Neural progenitor cell (in vitro differentiated cells): ENCODE measurements around the gene IGSF21. TPM values are rescaled to one million over a fixed set of nuclear protein-coding genes. Genes with fewer than 3 reads are reported as not detected.

Source experiments
- DNase-seq: peaks from one replicate; pipeline ENCODE4 v3.0.0-alpha.2; 2016; ENCODE audit warnings: low spot score
- H2AFZ ChIP-seq: fragments of 200-600 bp; sonication (generic); replicated peaks from 2 replicates; pipeline ENCODE4 v1.6.1; 2016; ENCODE audit warnings: antibody characterized with exemption
- H3F3A ChIP-seq: fragments of 200-600 bp; sonication (generic); 2 replicates; pipeline ENCODE4 v1.6.1; 2016; ENCODE audit warnings: antibody characterized with exemption, low read depth
- H3K27ac ChIP-seq: fragments of 200-600 bp; sonication (generic); 2 replicates; pipeline ENCODE4 v1.5.1; 2016; ENCODE audit warnings: mild to moderate bottlenecking
- H3K27me3 ChIP-seq: fragments of 200-600 bp; sonication (generic); 2 replicates; pipeline ENCODE4 v1.6.1; 2016; ENCODE audit warnings: mild to moderate bottlenecking, moderate library complexity
- H3K36me3 ChIP-seq: fragments of 200-600 bp; sonication (generic); 2 replicates; pipeline ENCODE4 v1.5.1; 2016
- H3K4me1 ChIP-seq: fragments of 200-600 bp; sonication (generic); 2 replicates; pipeline ENCODE4 v1.6.1; 2016; ENCODE audit warnings: mixed run types
- H3K4me2 ChIP-seq: fragments of 200-600 bp; sonication (generic); 2 replicates; pipeline ENCODE4 v1.6.1; 2016
- H3K4me3 ChIP-seq: fragments of 200-600 bp; sonication (generic); 2 replicates; pipeline ENCODE4 v1.5.1; 2016
- H3K79me2 ChIP-seq: fragments of 200-600 bp; sonication (generic); 2 replicates; pipeline ENCODE4 v1.6.1; 2016; ENCODE audit warnings: low read depth
- H3K9ac ChIP-seq: fragments of 200-600 bp; sonication (generic); 2 replicates; pipeline ENCODE4 v1.6.1; 2016
- H3K9me3 ChIP-seq: fragments of 200-600 bp; sonication (generic); 2 replicates; pipeline ENCODE4 v1.5.1; 2016; ENCODE audit warnings: low read depth
- H4K20me1 ChIP-seq: fragments of 200-600 bp; sonication (generic); 2 replicates; pipeline ENCODE4 v1.6.1; 2016; ENCODE audit warnings: low read depth
- H3K27ac Mint-ChIP-seq: 3 replicates; pipeline ENCODE4 v1.8.0; 2021; ENCODE audit warnings: mixed read lengths
- H3K27me3 Mint-ChIP-seq: 2 replicates; pipeline ENCODE4 v1.8.0; 2022; ENCODE audit warnings: low read depth, mild to moderate bottlenecking, inconsistent platforms, moderate library complexity, mixed read lengths; ENCODE audit not compliant: insufficient read depth
- H3K36me3 Mint-ChIP-seq: 3 replicates; pipeline ENCODE4 v1.8.0; 2021; ENCODE audit warnings: mixed read lengths
- H3K4me1 Mint-ChIP-seq: 3 replicates; pipeline ENCODE4 v1.8.0; 2021; ENCODE audit warnings: mixed read lengths
- H3K4me3 Mint-ChIP-seq: 3 replicates; pipeline ENCODE4 v1.8.0; 2021; ENCODE audit warnings: mild to moderate bottlenecking, moderate library complexity, mixed read lengths
- H3K9me3 Mint-ChIP-seq: 3 replicates; pipeline ENCODE4 v1.8.0; 2020; ENCODE audit warnings: mixed read lengths
- EZH2 ChIP-seq: fragments of 200-600 bp; sonication (generic); IDR thresholded peaks from 2 replicates; pipeline ENCODE4 v1.6.1; 2017; ENCODE audit warnings: antibody characterized with exemption, mild to moderate bottlenecking, moderate library complexity
- EZH2phosphoT487 ChIP-seq: fragments of 200-600 bp; sonication (generic); IDR thresholded peaks from 2 replicates; pipeline ENCODE4 v1.6.1; 2017; ENCODE audit warnings: antibody characterized with exemption
- total RNA-seq: library from RNA; depleted of rRNA; stranded (reverse); fragments of >200 nt; gene quantifications from 2 replicates; pipeline ENCODE4 v1.2.3, GENCODE V29; 2015; ENCODE audit warnings: low replicate concordance
- TF ChIP-seq, protein P1 (sequence below): fragments of 200-600 bp; sonication (generic); IDR thresholded peaks from 2 replicates; pipeline ENCODE4 v1.5.1; 2017; ENCODE audit warnings: antibody characterized with exemption, mild to moderate bottlenecking

The IGSF21 gene
- total RNA-seq, 1 donor from 2014 or later: 1.7 TPM

DNA sequence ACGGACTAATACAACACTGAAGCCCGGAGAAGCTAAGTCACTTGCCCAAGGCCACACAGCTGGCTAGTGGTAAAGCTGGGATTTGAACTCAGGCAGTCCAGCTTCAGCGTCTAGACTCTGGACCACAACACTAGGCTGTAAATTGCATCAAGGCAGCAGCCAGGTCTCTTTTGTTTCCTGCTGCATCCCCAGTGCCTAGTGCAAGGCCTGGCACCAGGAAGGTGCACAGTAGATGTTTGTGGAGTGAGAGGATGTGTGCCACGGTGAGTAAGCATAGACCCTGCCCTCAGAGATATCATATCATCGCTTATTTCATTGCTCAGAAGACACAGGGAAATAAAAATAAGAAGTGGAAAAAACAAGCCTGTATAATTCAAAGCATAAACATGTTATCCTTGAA, 40.9 kb downstream of the IGSF21 start:
- no peak overlapping the region for H3K27ac ChIP-seq
- no peak overlapping the region for H3K4me3 Mint-ChIP-seq
- peaks cover 4% of the 10 kb centered on the region for H3K27me3 Mint-ChIP-seq
- H3K4me1 Mint-ChIP-seq: peaks cover 17% of the 10 kb centered on the region
- no peak overlapping the region for H2AFZ ChIP-seq
- H3K9ac ChIP-seq: no peak overlapping the region
- no peak for TF ChIP-seq EZH2phosphoT487
- TF ChIP-seq EZH2: no peak
- TF ChIP-seq, protein P1, sequence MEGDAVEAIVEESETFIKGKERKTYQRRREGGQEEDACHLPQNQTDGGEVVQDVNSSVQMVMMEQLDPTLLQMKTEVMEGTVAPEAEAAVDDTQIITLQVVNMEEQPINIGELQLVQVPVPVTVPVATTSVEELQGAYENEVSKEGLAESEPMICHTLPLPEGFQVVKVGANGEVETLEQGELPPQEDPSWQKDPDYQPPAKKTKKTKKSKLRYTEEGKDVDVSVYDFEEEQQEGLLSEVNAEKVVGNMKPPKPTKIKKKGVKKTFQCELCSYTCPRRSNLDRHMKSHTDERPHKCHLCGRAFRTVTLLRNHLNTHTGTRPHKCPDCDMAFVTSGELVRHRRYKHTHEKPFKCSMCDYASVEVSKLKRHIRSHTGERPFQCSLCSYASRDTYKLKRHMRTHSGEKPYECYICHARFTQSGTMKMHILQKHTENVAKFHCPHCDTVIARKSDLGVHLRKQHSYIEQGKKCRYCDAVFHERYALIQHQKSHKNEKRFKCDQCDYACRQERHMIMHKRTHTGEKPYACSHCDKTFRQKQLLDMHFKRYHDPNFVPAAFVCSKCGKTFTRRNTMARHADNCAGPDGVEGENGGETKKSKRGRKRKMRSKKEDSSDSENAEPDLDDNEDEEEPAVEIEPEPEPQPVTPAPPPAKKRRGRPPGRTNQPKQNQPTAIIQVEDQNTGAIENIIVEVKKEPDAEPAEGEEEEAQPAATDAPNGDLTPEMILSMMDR: no peak
- no peaks in the 10 kb centered on the region for H3K4me1 ChIP-seq
- peak overlapping the region; percentile 39 for H3K27ac Mint-ChIP-seq
- no peaks in the 10 kb centered on the region for H3K9me3 Mint-ChIP-seq
- DNase-seq: no peak
- no peaks in the 10 kb centered on the region for H3K79me2 ChIP-seq
- H3K36me3 ChIP-seq: no peaks in the 10 kb centered on the region
- H3F3A ChIP-seq: no peaks in the 10 kb centered on the region
- H4K20me1 ChIP-seq: no peaks in the 10 kb centered on the region
- H3K4me3 ChIP-seq: no peak overlapping the region
- H3K27me3 ChIP-seq: no peaks in the 10 kb centered on the region
- no peak overlapping the region for H3K4me2 ChIP-seq
- H3K9me3 ChIP-seq: no peaks in the 10 kb centered on the region
- H3K36me3 Mint-ChIP-seq: no peaks in the 10 kb centered on the region

DNA sequence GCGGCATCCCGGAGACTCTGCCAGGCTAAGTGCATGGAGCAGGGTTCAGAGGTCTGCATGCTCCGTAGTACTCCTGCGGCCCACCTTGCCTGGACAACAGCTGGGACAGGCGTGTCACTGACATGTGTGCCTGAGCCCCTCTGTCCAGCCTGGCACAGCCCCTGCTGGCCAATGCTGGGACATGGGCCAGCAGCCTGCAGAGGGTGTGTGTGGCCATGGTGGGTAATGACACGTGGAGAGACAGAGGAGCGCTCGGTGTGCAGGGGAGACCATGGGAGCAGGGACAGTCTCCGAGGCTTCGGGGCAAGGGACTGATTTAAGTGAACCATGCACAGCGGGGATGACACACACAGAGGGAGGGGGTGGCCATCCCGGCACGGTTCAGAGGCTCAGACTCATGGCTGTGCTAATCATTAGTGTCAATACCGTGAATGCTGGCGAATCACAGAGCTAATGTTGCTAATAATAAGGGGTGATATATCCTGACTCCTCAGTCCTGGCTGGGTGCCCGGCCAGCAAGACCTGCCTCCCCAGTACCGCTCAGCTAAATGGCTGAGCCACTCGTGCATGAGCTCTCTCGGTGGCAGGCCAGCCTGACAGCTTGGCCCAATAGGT, 41.5 kb downstream of the IGSF21 start:
- Mint-ChIP-seq H3K27me3 (peaks cover 6% of the 10 kb centered on the region), H3K4me3 (no peak overlapping the region), H3K36me3 (no peaks in the 10 kb centered on the region), H3K9me3 (no peaks in the 10 kb centered on the region), H3K27ac (no peak overlapping the region), H3K4me1 (peaks cover 18% of the 10 kb centered on the region)
- Histone ChIP-seq H3K4me3 (no peak overlapping the region), H3K9ac (no peak overlapping the region), H3K9me3 (no peaks in the 10 kb centered on the region), H3K79me2 (no peaks in the 10 kb centered on the region), H3F3A (no peaks in the 10 kb centered on the region), H3K27ac (no peak overlapping the region), H3K36me3 (no peaks in the 10 kb centered on the region), H3K4me1 (peaks cover under 1% of the 10 kb centered on the region), H3K27me3 (no peaks in the 10 kb centered on the region), H3K4me2 (no peak overlapping the region), H2AFZ (no peak overlapping the region), H4K20me1 (no peaks in the 10 kb centered on the region)
- peak; percentile 53 for DNase-seq
- TF ChIP-seq EZH2 (no peak), EZH2phosphoT487 (no peak)
- TF ChIP-seq, protein P1: peak; percentile 50

DNA sequence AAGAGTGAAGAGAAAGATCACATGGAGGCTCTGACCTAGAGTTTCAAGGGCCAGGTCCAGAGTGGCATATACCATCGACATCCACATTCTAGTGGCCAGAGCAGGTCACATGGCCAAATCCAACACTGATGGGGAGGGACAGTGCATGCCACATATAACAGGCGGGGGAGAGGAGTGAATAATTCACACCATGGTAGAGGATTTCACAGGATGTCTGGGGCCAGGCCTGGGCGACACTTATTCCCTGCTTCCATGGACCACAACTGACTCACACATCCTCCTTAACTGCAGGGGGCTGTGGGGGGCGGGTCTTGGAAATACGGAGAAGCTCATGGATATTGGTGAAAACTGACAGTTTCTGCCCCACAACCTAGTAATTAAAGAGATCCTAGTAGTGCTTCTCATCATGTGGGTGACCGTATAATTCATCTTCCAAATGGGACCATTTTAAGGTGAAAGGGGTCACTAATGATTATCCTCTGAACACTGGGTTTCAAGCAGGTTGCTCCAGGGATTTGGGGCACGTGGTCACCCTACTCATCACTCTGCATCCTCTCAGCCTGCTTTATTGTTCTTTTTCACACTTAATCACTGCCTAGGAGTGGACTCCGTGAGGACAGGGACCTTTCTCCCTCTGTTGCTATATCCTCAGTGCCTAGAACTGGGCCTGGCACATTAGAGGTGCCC, 44.0 kb downstream of the IGSF21 start:
- no peak overlapping the region for H3K4me3 Mint-ChIP-seq

More for the DNA sequence above, 44.0 kb downstream of the IGSF21 start:
- Histone ChIP-seq H3K4me2 (no peak overlapping the region), H3K9ac (no peak overlapping the region), H3F3A (no peaks in the 10 kb centered on the region), H3K27ac (no peak overlapping the region), H3K79me2 (no peaks in the 10 kb centered on the region), H3K4me3 (no peak overlapping the region), H4K20me1 (no peaks in the 10 kb centered on the region), H3K27me3 (no peaks in the 10 kb centered on the region), H2AFZ (no peak overlapping the region), H3K9me3 (no peaks in the 10 kb centered on the region), H3K36me3 (no peaks in the 10 kb centered on the region), H3K4me1 (peaks cover 6% of the 10 kb centered on the region)
- no peak for DNase-seq
- TF ChIP-seq EZH2 (no peak), EZH2phosphoT487 (no peak)
- TF ChIP-seq, protein P1: no peak
- H3K27ac Mint-ChIP-seq: no peak overlapping the region
- peaks cover 7% of the 10 kb centered on the region for H3K27me3 Mint-ChIP-seq
- H3K4me1 Mint-ChIP-seq: peaks cover 14% of the 10 kb centered on the region
- no peaks in the 10 kb centered on the region for H3K36me3 Mint-ChIP-seq
- no peaks in the 10 kb centered on the region for H3K9me3 Mint-ChIP-seq
